ENCODE data around the gene DENND4A.

- TF ChIP-seq POLR2AphosphoS5 (IDR thresholded peaks at IDR 0.05; ENCODE audit: low read depth, low read length) = no peak
- TF ChIP-seq REST (IDR thresholded peaks at IDR 0.05; ENCODE audit: insufficient read depth in 1 of 2, low read depth in 2 of 2, low read length in 2 of 2) = no peak
- TF ChIP-seq TAF1 (IDR thresholded peaks at IDR 0.05; ENCODE audit: borderline replicate concordance, insufficient read depth, low read length) = no peak
- no peak for TF ChIP-seq SIN3A (IDR thresholded peaks at IDR 0.05; ENCODE audit: borderline replicate concordance, insufficient read depth, low read length)
- TF ChIP-seq FOXP2 (optimal IDR thresholded peaks at IDR 0.05; ENCODE audit: borderline replicate concordance, extremely low read depth, extremely low read length, insufficient read depth) = no peak
Observed at GRCh38 chr15:65690778-65691177, 101.3 kb downstream of the DENND4A start.

Measured in PFSK-1 (cell line).